Stimulated activated CD8-positive, alpha-beta memory T cell treated with anti-CD3 and anti-CD28 coated beads, Interleukin-12 subunit alpha, Interleukin-12 subunit beta, amount 100 ng/mL, for 24 hours (primary cell): ENCODE data around the gene NIFK.
"Not testable (repeated sequence)": the region's sequence is repeated elsewhere in the genome, so short reads cannot be mapped to it uniquely, and the experiment has no call there.

Source experiments
- DNase-seq: peaks from one replicate; pipeline ENCODE4 v3.0.0-alpha.2; 2020; ENCODE audit errors: extremely low read depth

The NIFK gene

GRCh38 chr2:121695171-121695451 is 41.6 kb downstream of the NIFK start:
- DNase-seq, result no peak

- no peak for DNase-seq
Observed at GRCh38 chr2:121694398-121695170, 42.1 kb downstream of the NIFK start.

GRCh38 chr2:121690572-121690971 is 46.1 kb downstream of the NIFK start:
- not testable (repeated sequence) for DNase-seq

- no peak for DNase-seq
Observed at GRCh38 chr2:121690095-121690494, 46.6 kb downstream of the NIFK start.

- no peak for DNase-seq
Observed at GRCh38 chr2:121689356-121689755, 47.3 kb downstream of the NIFK start.

GRCh38 chr2:121688820-121689219 is 47.9 kb downstream of the NIFK start:
- no peak for DNase-seq

- no peak for DNase-seq
Observed at GRCh38 chr2:121686902-121687301, 49.8 kb downstream of the NIFK start.

- DNase-seq, result no peak
Observed at GRCh38 chr2:121686218-121686617, 50.5 kb downstream of the NIFK start.

GRCh38 chr2:121682396-121683298 is 54.0 kb downstream of the NIFK start:
- DNase-seq, result no peak

GRCh38 chr2:121677855-121678254 is 58.8 kb downstream of the NIFK start:
- DNase-seq, result no peak
